Caco-2 (cell line): ENCODE measurements around the gene C10orf88. TPM values are rescaled to one million over a fixed set of nuclear protein-coding genes. Genes with fewer than 3 reads are reported as not detected.

ENCODE experiments used
- BruUV-seq: library from RNA; stranded (reverse); fragments of 400-500 nt; replicated peaks from 2 replicates; lab custom pipeline; 2021; lab: Mats Ljungman, UMichigan
- CTCF ChIA-PET: fragments of 300-600 bp; sonication (Branson Sonifier 250); formaldehyde crosslinking; loops from one replicate; lab custom pipeline; 2022; ENCODE audit warnings: antibody characterized with exemption; lab: Charles Lee
- POLR2A ChIA-PET: fragments of 300-600 bp; sonication (Branson Sonifier 250); formaldehyde crosslinking; loops from one replicate; lab custom pipeline; 2022; ENCODE audit warnings: antibody characterized with exemption; lab: Charles Lee
- DNase-seq, 2 experiments: peaks; one replicate each; pipeline versions ENCODE4 v3.0.0 to v3.0.0-alpha.2; 2020 to 2022
- H3K27me3 ChIP-seq: replicated peaks from 2 replicates; pipeline ENCODE4 v1.6.0; 2011; ENCODE audit warnings: low read length; ENCODE audit not compliant: control insufficient read depth, insufficient read depth
- H3K36me3 ChIP-seq: 2 replicates; pipeline ENCODE4 v1.5.1; 2011; ENCODE audit warnings: low read length; ENCODE audit not compliant: control insufficient read depth, insufficient read depth
- H3K4me1 ChIP-seq: fragments of 250-450 bp; sonication (Bioruptor Pico); 2 replicates; pipeline ENCODE4 v1.5.1; 2020; ENCODE audit warnings: mild to moderate bottlenecking
- H3K4me3 ChIP-seq: 2 replicates; pipeline ENCODE4 v1.5.1; 2011; ENCODE audit warnings: low read depth, mild to moderate bottlenecking, control low read depth, low read length
- H3K9me3 ChIP-seq: fragments of 250-450 bp; sonication (Bioruptor Pico); 2 replicates; pipeline ENCODE4 v1.5.1; 2020; ENCODE audit warnings: mild to moderate bottlenecking, moderate library complexity
- H3K27ac Mint-ChIP-seq: one replicate; pipeline ENCODE4 v1.8.0; 2022; ENCODE audit warnings: mixed read lengths; ENCODE audit not compliant: unreplicated experiment
- H3K27me3 Mint-ChIP-seq: one replicate; pipeline ENCODE4 v1.8.0; 2022; ENCODE audit warnings: mixed read lengths; ENCODE audit not compliant: insufficient read depth, unreplicated experiment
- H3K36me3 Mint-ChIP-seq: one replicate; pipeline ENCODE4 v1.8.0; 2022; ENCODE audit warnings: mild to moderate bottlenecking, mixed read lengths; ENCODE audit not compliant: insufficient read depth, unreplicated experiment
- H3K4me1 Mint-ChIP-seq: one replicate; pipeline ENCODE4 v1.8.0; 2022; ENCODE audit warnings: low read depth, mixed read lengths; ENCODE audit not compliant: unreplicated experiment
- H3K4me3 Mint-ChIP-seq: one replicate; pipeline ENCODE4 v1.8.0; 2022; ENCODE audit warnings: mild to moderate bottlenecking, moderate library complexity, mixed read lengths; ENCODE audit not compliant: unreplicated experiment
- H3K9me3 Mint-ChIP-seq: one replicate; pipeline ENCODE4 v1.8.0; 2022; ENCODE audit warnings: mixed read lengths; ENCODE audit not compliant: unreplicated experiment
- CTCF ChIP-seq, 2 experiments: fragments of 200-600 bp in 1 of 2; IDR thresholded peaks; 1 replicate in 1 of 2; 2 replicates in 1 of 2; pipeline versions ENCODE4 v1.5.1 to v1.8.0; 2011 to 2022; ENCODE audit warnings: antibody characterized with exemption in 1 of 2, control low read depth in 1 of 2, inconsistent platforms in 1 of 2, low read depth in 1 of 2, low read length in 1 of 2, mild to moderate bottlenecking in 1 of 2, moderate library complexity in 1 of 2; ENCODE audit not compliant: insufficient read depth in 1 of 2, severe bottlenecking in 1 of 2, unreplicated experiment in 1 of 2
- intact Hi-C: fragments of 100-400 bp; cut with micrococcal nuclease; formaldehyde crosslinking; loops from one replicate; pipeline ENCODE4 v1.10.0; 2022; ENCODE audit not compliant: unreplicated experiment
- total RNA-seq: library from RNA; stranded (reverse); gene quantifications from 2 replicates; pipeline ENCODE4 v1.2.3, GENCODE V29; 2022

The C10orf88 gene
- total RNA-seq, 1 experiment from 2014 or later = 8.7 TPM

DNA sequence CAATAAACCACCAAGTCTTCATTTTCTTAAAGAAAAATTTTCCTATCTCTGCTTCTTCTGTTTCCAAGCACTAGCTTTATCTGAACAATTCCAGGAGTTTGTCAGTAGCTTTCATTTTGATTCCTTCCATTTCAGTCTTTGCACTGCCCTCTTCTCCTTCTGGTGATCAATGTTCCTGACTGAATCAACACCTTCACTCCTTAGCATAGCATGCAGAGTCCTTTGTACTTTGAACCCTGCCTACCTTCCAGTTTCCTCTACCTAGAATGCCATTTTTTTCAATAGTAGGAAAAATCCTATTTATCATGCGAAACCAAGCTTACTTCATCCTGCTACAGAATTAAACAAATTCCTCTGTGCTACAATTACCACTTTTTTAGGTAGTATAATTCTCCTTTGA is 1.9 kb upstream of the C10orf88 start:
- Histone ChIP-seq H3K9me3 (no peaks in the 10 kb centered on the region), H3K36me3 (no peaks in the 10 kb centered on the region; the same call in 1 of the 2 replicates), H3K27me3 (no peaks in the 10 kb centered on the region), H3K4me1 (peaks cover 26% of the 10 kb centered on the region), H3K4me3 (no peak overlapping the region)
- Mint-ChIP-seq H3K27me3 (no peaks in the 10 kb centered on the region), H3K27ac (no peak overlapping the region), H3K4me1 (peaks cover 20% of the 10 kb centered on the region), H3K4me3 (peak overlapping the region; percentile 62), H3K9me3 (no peaks in the 10 kb centered on the region), H3K36me3 (peaks cover 12% of the 10 kb centered on the region)
- no peak for DNase-seq
- BruUV-seq = no TSS peak
- CTCF ChIA-PET = interaction anchor here (1.0 kb wide), 1 partner anchor 25 kb away, joined by 3 read pairs; the partner anchor contains the start of gene PSTK
- POLR2A ChIA-PET = interaction anchor here (0.6 kb wide), 2 partner anchors 25 to 77 kb away, joined by 3 read pairs; no protein-coding TSS in a partner anchor
- TF ChIP-seq CTCF (IDR thresholded peaks at IDR 0.05; ENCODE audit: insufficient read depth in 1 of 2, low read depth in 1 of 2, low read length in 1 of 2, severe bottlenecking in 1 of 2, unreplicated experiment in 1 of 2) = no peak
- intact Hi-C loops = loop anchor here (2.0 to 10.0 kb wide), 2 partner anchors 53 to 81 kb away; partner anchors contain the start of genes ACADSB, FAM24B and IKZF5

DNA sequence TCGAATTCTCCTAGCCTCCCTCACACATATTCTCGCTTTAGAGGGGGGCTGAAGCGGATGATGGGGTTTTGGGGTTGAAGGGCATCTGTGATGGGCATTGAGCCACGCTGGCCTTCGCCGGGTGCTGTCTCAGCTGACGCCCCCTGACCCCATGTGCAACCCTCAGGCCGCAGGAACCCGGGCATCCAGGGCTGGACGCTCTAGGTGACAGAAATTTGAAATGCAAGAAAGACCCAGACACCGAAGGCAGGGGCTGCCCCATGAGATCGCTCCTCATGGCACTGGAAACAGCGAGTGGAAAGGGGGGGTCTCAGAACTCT is 664 bp upstream of the C10orf88 start:
- Histone ChIP-seq H3K9me3 (no peaks in the 10 kb centered on the region), H3K27me3 (no peaks in the 10 kb centered on the region), H3K4me1 (peaks cover 26% of the 10 kb centered on the region), H3K4me3 (peak overlapping the region; percentile 68), H3K36me3 (no peaks in the 10 kb centered on the region; the same call in 1 of the 2 replicates)
- ChIA-PET CTCF (interaction anchor here (1.0 kb wide), 1 partner anchor 26 kb away, joined by 4 read pairs; the partner anchor contains the start of gene PSTK), POLR2A (interaction anchor here (0.6 to 2.0 kb wide), 3 partner anchors 26 to 1081 kb away, joined by 3 to 16 read pairs (median 5); partner anchors contain the start of genes FAM24B and PSTK)
- Mint-ChIP-seq H3K27ac (peak overlapping the region; percentile 79), H3K36me3 (peaks cover 12% of the 10 kb centered on the region), H3K4me1 (peaks cover 20% of the 10 kb centered on the region), H3K9me3 (no peaks in the 10 kb centered on the region), H3K4me3 (peak overlapping the region; percentile 91), H3K27me3 (no peaks in the 10 kb centered on the region)
- no peak for TF ChIP-seq CTCF (IDR thresholded peaks at IDR 0.05; ENCODE audit: insufficient read depth in 1 of 2, low read depth in 1 of 2, low read length in 1 of 2, severe bottlenecking in 1 of 2, unreplicated experiment in 1 of 2)
- BruUV-seq = TSS peak; percentile 54
- intact Hi-C loops = loop anchor here (1.0 to 10.0 kb wide), 3 partner anchors 26 to 80 kb away; partner anchors contain the start of genes ACADSB, FAM24B, IKZF5 and PSTK
- peak in 1 of 2 experiments; percentile 14 for DNase-seq

DNA sequence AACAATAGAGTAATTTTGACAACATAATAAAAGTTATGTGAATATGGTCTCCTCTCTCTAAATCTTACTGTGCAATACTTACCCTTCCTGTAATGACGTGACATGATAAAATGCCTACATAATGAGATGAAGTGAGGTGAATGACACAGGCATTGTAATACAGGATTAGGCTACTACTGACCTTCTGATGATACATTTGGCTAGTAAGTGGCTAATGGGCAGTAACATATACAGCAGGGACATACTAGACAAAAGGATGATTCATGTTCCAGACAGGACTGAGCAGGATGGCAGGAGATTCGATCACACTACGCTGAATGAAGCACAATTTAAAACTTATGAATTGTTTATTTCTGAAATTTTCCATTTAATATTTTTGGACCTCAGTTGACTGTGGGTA is 4.7 kb downstream of the C10orf88 start:
- no peaks in the 10 kb centered on the region for H3K27me3 Mint-ChIP-seq
- peaks cover 24% of the 10 kb centered on the region for H3K36me3 Mint-ChIP-seq
- TF ChIP-seq CTCF (IDR thresholded peaks at IDR 0.05; ENCODE audit: insufficient read depth in 1 of 2, low read depth in 1 of 2, low read length in 1 of 2, severe bottlenecking in 1 of 2, unreplicated experiment in 1 of 2) = no peak
- ChIA-PET CTCF (no interaction called here), POLR2A (no interaction called here)
- H3K27ac Mint-ChIP-seq = no peak overlapping the region
- no peak overlapping the region for H3K4me3 Mint-ChIP-seq
- Histone ChIP-seq H3K4me1 (0 out of 2 replicates have a peak, but pooled peaks cover 5% of the 10 kb centered on the region), H3K27me3 (no peaks in the 10 kb centered on the region), H3K4me3 (no peak overlapping the region), H3K9me3 (no peaks in the 10 kb centered on the region), H3K36me3 (no peaks in the 10 kb centered on the region)
- intact Hi-C loops = no loop called here
- no TSS peak for BruUV-seq
- no peak for DNase-seq
- H3K4me1 Mint-ChIP-seq = no peaks in the 10 kb centered on the region
- H3K9me3 Mint-ChIP-seq = no peaks in the 10 kb centered on the region
